GM18507 (cell line): ENCODE results near the gene GINS3.

ENCODE experiments used
- DNase-seq: peaks from one replicate; pipeline ENCODE4 v3.0.0; 2011; ENCODE audit warnings: low read depth; ENCODE audit not compliant: insufficient read length; ENCODE audit errors: extremely low spot score
- FAIRE-seq: peaks from 2 replicates; lab custom pipeline; 2011; peaks lifted over from hg19 to GRCh38; lab: Jason Lieb, UNC

The GINS3 gene

GRCh38 chr16:58392215-58393137, at the start of gene GINS3:
Gene GINS3 (plus strand): TSS chr16:58392471. CDS start chr16:58392602, 131 bp downstream.
- peak; percentile 84 for FAIRE-seq
- DNase-seq: peak; percentile 81

GRCh38 chr16:58343562-58343961, 48.7 kb upstream of the GINS3 start:
- FAIRE-seq (no peak), DNase-seq (no peak)

- DNase-seq: no peak
- FAIRE-seq: no peak
Measured at GRCh38 chr16:58345574-58346354, 46.5 kb upstream of the GINS3 start.

GRCh38 chr16:58346831-58347371, 45.4 kb upstream of the GINS3 start:
- FAIRE-seq: no peak

GRCh38 chr16:58348986-58349385, 43.3 kb upstream of the GINS3 start:
- no peak for FAIRE-seq
- DNase-seq: no peak

More at GRCh38 chr16:58346831-58347371, 45.4 kb upstream of the GINS3 start:
- DNase-seq: no peak

- FAIRE-seq (no peak), DNase-seq (no peak)
Measured at GRCh38 chr16:58352690-58353089, 39.6 kb upstream of the GINS3 start.

- DNase-seq: no peak
- FAIRE-seq: no peak
Measured at GRCh38 chr16:58360041-58360634, 32.1 kb upstream of the GINS3 start.

GRCh38 chr16:58361726-58362125, 30.5 kb upstream of the GINS3 start:
- FAIRE-seq (no peak), DNase-seq (no peak)

GRCh38 chr16:58363746-58364393, 28.4 kb upstream of the GINS3 start:
- no peak for FAIRE-seq

GRCh38 chr16:58365623-58366022, 26.6 kb upstream of the GINS3 start:
- FAIRE-seq: no peak
- no peak for DNase-seq

More at GRCh38 chr16:58363746-58364393, 28.4 kb upstream of the GINS3 start:
- DNase-seq: no peak

GRCh38 chr16:58366247-58367031, 25.8 kb upstream of the GINS3 start:
- FAIRE-seq: no peak

GRCh38 chr16:58367252-58367651, 25.0 kb upstream of the GINS3 start:
- FAIRE-seq (no peak), DNase-seq (no peak)

More at GRCh38 chr16:58366247-58367031, 25.8 kb upstream of the GINS3 start:
- no peak for DNase-seq

GRCh38 chr16:58371841-58372240, 20.4 kb upstream of the GINS3 start:
- DNase-seq (no peak), FAIRE-seq (no peak)

- no peak for FAIRE-seq
- DNase-seq: no peak
Measured at GRCh38 chr16:58375386-58375785, 16.9 kb upstream of the GINS3 start.

GRCh38 chr16:58377932-58378331, 14.3 kb upstream of the GINS3 start:
- no peak for DNase-seq
- FAIRE-seq: no peak

GRCh38 chr16:58378401-58378800, 13.9 kb upstream of the GINS3 start:
- no peak for FAIRE-seq
- DNase-seq: no peak

GRCh38 chr16:58379736-58380135, 12.5 kb upstream of the GINS3 start:
- FAIRE-seq (no peak), DNase-seq (no peak)

GRCh38 chr16:58381661-58382060, 10.6 kb upstream of the GINS3 start:
- DNase-seq: no peak
- FAIRE-seq: no peak
